Activated naive CD8-positive, alpha-beta T cell treated with anti-CD3 and anti-CD28 coated beads, Interleukin-2, amount 10 ng/mL, durations not matched to agents 7 days and 5 days (primary cell): ENCODE data around the gene RNU6-1. TPM values are rescaled to one million over a fixed set of nuclear protein-coding genes. Genes with fewer than 3 reads are reported as not detected.

Experiments
- ATAC-seq: fragments of 150-1000 bp; cut with Tn5 transposase; one replicate; pipeline ENCODE4 v1.10.0; 2021; ENCODE audit warnings: low read depth, moderate library complexity
- POLR2A ChIA-PET: fragments of 350-600 bp; sonication (Branson Sonifier 250); formaldehyde crosslinking; loops from one replicate; lab custom pipeline; 2021; ENCODE audit warnings: antibody characterized with exemption; lab: Charles Lee
- DNase-seq: peaks from one replicate; pipeline ENCODE4 v3.0.0; 2021
- H3K27ac Mint-ChIP-seq: one replicate; pipeline ENCODE4 v1.8.0; 2022; ENCODE audit warnings: mild to moderate bottlenecking, mixed read lengths
- H3K27me3 Mint-ChIP-seq: one replicate; pipeline ENCODE4 v1.8.0; 2022; ENCODE audit warnings: mild to moderate bottlenecking, moderate library complexity, mixed read lengths
- H3K36me3 Mint-ChIP-seq: one replicate; pipeline ENCODE4 v1.8.0; 2021; ENCODE audit warnings: mild to moderate bottlenecking, mixed read lengths
- H3K4me1 Mint-ChIP-seq: one replicate; pipeline ENCODE4 v1.8.0; 2021; ENCODE audit warnings: mixed read lengths
- H3K4me3 Mint-ChIP-seq: one replicate; pipeline ENCODE4 v1.8.0; 2022; ENCODE audit warnings: mild to moderate bottlenecking, moderate library complexity, mixed read lengths
- H3K9me3 Mint-ChIP-seq: one replicate; pipeline ENCODE4 v1.8.0; 2021; ENCODE audit warnings: mixed read lengths
- total RNA-seq, 2 experiments: library from RNA; stranded (reverse); gene quantifications; one replicate each; pipeline ENCODE4 v1.2.3, GENCODE V29; 2021

The RNU6-1 gene
- total RNA-seq, 2 experiments from 2014 or later: not detected

GRCh38 chr15:67819636-67820035, 20.2 kb downstream of the RNU6-1 start:
- DNase-seq (no peak), ATAC-seq (no peak)
- Mint-ChIP-seq H3K9me3 (no peaks in the 10 kb centered on the region), H3K4me1 (peaks cover 16% of the 10 kb centered on the region), H3K4me3 (no peak overlapping the region), H3K36me3 (no peaks in the 10 kb centered on the region), H3K27me3 (peaks cover 70% of the 10 kb centered on the region), H3K27ac (no peak overlapping the region)
- POLR2A ChIA-PET: no interaction called here

DNA sequence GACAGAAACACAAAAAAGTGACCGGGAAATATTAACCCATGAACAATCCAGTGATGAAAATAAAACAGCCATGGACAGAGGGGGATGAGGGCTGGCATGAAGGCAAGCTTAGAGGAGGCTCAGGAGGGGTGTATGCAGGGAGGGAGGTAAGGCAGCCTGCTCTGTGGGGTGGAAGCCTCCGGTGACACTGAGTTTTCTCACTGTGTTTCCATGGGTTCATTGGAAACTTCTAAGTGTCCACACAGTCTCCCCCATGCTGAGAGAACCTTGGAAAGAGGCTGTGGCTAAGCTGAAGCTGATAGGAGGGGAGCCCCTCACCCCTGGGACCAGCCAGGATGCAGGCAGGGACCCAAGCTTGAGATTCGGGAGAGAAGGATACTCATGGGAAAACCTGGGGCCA, 21.4 kb downstream of the RNU6-1 start:
- H3K27me3 Mint-ChIP-seq: peaks cover 59% of the 10 kb centered on the region
- H3K4me3 Mint-ChIP-seq: no peak overlapping the region
- no peaks in the 10 kb centered on the region for H3K36me3 Mint-ChIP-seq
- H3K4me1 Mint-ChIP-seq: peaks cover 9% of the 10 kb centered on the region
- POLR2A ChIA-PET: interaction anchor here (0.6 kb wide), 1 partner anchor 45 kb away, joined by 4 read pairs; no protein-coding TSS in a partner anchor
- no peak for ATAC-seq
- H3K9me3 Mint-ChIP-seq: no peaks in the 10 kb centered on the region
- no peak overlapping the region for H3K27ac Mint-ChIP-seq
- DNase-seq: no peak

DNA sequence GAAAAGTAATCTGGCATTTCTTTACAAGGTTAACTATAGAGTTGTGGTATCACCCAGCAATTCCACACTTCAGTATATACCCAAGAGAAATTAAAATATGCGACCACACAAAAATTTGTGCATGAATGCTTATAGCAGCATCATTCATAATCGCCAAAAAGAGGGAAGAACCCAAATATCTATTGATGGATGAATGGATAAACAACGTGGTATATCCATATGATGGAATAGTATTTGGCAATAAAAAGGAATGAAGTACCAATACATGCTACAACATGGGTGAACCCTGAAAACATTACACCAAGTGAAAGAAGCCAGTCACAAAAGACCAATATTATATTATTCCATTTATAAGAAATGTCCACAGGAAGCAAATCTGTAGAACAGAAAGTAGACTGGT, 23.2 kb downstream of the RNU6-1 start:
- Mint-ChIP-seq H3K36me3 (no peaks in the 10 kb centered on the region), H3K27me3 (peaks cover 48% of the 10 kb centered on the region)

GRCh38 chr15:67815036-67815592, 24.7 kb downstream of the RNU6-1 start:
- Mint-ChIP-seq H3K27me3 (peaks cover 32% of the 10 kb centered on the region), H3K4me1 (peaks cover 4% of the 10 kb centered on the region), H3K27ac (no peak overlapping the region), H3K36me3 (no peaks in the 10 kb centered on the region), H3K4me3 (no peak overlapping the region), H3K9me3 (no peaks in the 10 kb centered on the region)
- DNase-seq: no peak
- no peak for ATAC-seq
- POLR2A ChIA-PET: no interaction called here

More for the DNA sequence above, 23.2 kb downstream of the RNU6-1 start:
- Mint-ChIP-seq H3K9me3 (no peaks in the 10 kb centered on the region), H3K4me3 (no peak overlapping the region), H3K27ac (no peak overlapping the region), H3K4me1 (peaks cover 9% of the 10 kb centered on the region)
- no peak for ATAC-seq
- no peak for DNase-seq
- POLR2A ChIA-PET: no interaction called here

GRCh38 chr15:67813104-67813634, 26.7 kb downstream of the RNU6-1 start:
- H3K36me3 Mint-ChIP-seq: no peaks in the 10 kb centered on the region
- no peak for DNase-seq
- no peak overlapping the region for H3K4me3 Mint-ChIP-seq
- POLR2A ChIA-PET: no interaction called here
- no peaks in the 10 kb centered on the region for H3K9me3 Mint-ChIP-seq
- ATAC-seq: no peak
- H3K4me1 Mint-ChIP-seq: peaks cover 4% of the 10 kb centered on the region
- peaks cover 15% of the 10 kb centered on the region for H3K27me3 Mint-ChIP-seq
- H3K27ac Mint-ChIP-seq: no peak overlapping the region

DNA sequence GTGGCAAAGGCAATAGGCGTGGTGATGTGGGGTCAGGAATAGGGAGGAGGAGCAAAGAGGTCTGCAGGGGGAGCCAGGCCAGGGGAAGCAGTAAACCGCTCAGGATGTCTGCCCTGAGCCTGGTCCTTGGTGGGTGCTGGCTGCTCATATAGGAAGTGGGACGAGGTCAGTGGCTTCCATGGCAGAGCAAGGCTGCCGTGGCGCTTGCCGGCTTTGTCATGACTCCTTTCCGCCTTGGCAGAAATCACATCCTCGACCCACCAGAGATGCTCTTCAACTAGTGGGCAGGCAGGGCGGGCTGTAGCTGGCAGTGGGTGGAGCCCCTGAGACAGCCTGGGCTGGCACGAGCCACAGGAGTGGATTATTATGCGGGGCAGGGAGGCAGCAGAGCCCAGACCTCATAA, 27.6 kb downstream of the RNU6-1 start:
- H3K4me3 Mint-ChIP-seq: no peak overlapping the region
- H3K36me3 Mint-ChIP-seq: no peaks in the 10 kb centered on the region
- POLR2A ChIA-PET: interaction anchor here (0.6 kb wide), 1 partner anchor 530 kb away, joined by 3 read pairs; no protein-coding TSS in a partner anchor
- peaks cover 4% of the 10 kb centered on the region for H3K4me1 Mint-ChIP-seq
- H3K27ac Mint-ChIP-seq: no peak overlapping the region
- peaks cover 11% of the 10 kb centered on the region for H3K27me3 Mint-ChIP-seq
- DNase-seq: no peak
- peak; percentile 14 for ATAC-seq
- no peaks in the 10 kb centered on the region for H3K9me3 Mint-ChIP-seq

DNA sequence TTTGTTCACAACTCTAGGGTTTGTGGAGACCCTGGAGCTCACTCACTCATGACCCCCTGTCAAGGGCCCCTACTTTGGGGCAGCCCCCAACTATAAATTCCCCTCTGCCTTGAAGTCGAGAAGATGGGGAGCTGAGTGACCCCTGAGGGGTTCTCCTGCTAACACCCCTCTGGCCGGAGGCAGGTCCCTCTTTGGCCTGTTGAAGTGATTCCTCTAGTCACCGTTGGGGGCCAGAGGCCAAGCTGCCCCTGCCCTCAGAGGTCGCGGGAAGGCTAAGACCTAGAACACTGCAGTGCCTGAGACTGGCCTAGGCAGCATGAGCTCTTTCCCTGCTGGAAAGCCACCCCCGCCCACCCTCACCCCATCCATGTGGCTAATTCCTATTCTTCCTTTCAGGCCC, 30.0 kb downstream of the RNU6-1 start:
- Mint-ChIP-seq H3K9me3 (no peaks in the 10 kb centered on the region), H3K36me3 (no peaks in the 10 kb centered on the region), H3K4me1 (peaks cover 4% of the 10 kb centered on the region), H3K27me3 (peaks cover 2% of the 10 kb centered on the region), H3K27ac (no peak overlapping the region), H3K4me3 (no peak overlapping the region)
- POLR2A ChIA-PET: interaction anchor here (0.5 to 0.6 kb wide), 2 partner anchors 79 to 1213 kb away, joined by 3 to 6 read pairs; no protein-coding TSS in a partner anchor
- DNase-seq (no peak), ATAC-seq (no peak)

DNA sequence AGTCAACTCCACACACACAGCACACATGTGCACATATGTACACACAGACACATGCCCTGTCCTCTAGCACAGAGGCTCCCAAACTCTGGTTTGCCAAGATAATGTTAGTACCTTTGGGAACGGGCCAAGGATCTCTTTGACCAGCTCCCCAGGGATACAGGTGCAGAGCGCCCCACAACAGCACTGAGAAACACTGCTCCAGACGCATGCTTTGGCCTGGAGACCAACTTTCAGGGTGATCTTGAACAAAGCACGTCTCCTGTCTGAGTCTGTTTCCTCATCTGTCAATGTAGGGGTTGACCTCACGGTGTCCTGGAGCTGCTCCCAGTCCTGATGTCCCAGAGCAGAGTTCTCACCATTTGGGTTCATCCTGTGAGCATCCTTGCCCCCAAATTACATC, 30.4 kb downstream of the RNU6-1 start:
- Mint-ChIP-seq H3K4me1 (peaks cover 4% of the 10 kb centered on the region), H3K9me3 (no peaks in the 10 kb centered on the region), H3K36me3 (no peaks in the 10 kb centered on the region), H3K27me3 (peaks cover 2% of the 10 kb centered on the region), H3K4me3 (no peak overlapping the region), H3K27ac (no peak overlapping the region)
- POLR2A ChIA-PET: interaction anchor here (0.5 kb wide), 1 partner anchor 1213 kb away, joined by 3 read pairs; no protein-coding TSS in a partner anchor
- ATAC-seq (no peak), DNase-seq (no peak)

- Mint-ChIP-seq H3K9me3 (no peaks in the 10 kb centered on the region), H3K27me3 (peaks cover 2% of the 10 kb centered on the region), H3K4me3 (no peak overlapping the region), H3K27ac (no peak overlapping the region), H3K36me3 (no peaks in the 10 kb centered on the region), H3K4me1 (peaks cover 4% of the 10 kb centered on the region)
- ATAC-seq: no peak
- POLR2A ChIA-PET: no interaction called here
- DNase-seq: no peak
These were observed 31.0 kb downstream of the RNU6-1 start for GRCh38 chr15:67808821-67809220.

DNA sequence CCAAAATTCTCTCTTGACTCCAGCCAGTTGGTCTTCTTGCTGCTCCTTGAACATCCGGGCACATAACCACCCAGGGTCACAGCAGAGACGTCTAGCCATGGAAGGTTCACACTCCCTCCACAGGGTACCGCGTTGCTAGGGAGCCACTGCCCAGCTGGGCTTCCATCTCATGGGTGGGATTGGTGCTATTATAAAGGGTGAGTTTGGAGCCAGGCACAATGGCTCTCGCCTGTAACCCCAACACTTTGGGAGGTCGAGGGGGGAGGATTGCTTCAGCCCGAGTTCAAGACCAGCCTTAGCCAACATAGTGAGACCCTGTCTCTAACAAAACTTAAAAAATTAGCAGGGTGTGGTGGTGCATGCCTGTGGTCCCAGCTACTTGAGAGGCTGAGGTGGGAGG, 32.0 kb downstream of the RNU6-1 start:
- Mint-ChIP-seq H3K27me3 (peaks cover under 1% of the 10 kb centered on the region), H3K4me3 (no peak overlapping the region), H3K27ac (no peak overlapping the region), H3K36me3 (no peaks in the 10 kb centered on the region), H3K9me3 (no peaks in the 10 kb centered on the region), H3K4me1 (peaks cover 4% of the 10 kb centered on the region)
- DNase-seq (no peak), ATAC-seq (no peak)
- POLR2A ChIA-PET: no interaction called here

DNA sequence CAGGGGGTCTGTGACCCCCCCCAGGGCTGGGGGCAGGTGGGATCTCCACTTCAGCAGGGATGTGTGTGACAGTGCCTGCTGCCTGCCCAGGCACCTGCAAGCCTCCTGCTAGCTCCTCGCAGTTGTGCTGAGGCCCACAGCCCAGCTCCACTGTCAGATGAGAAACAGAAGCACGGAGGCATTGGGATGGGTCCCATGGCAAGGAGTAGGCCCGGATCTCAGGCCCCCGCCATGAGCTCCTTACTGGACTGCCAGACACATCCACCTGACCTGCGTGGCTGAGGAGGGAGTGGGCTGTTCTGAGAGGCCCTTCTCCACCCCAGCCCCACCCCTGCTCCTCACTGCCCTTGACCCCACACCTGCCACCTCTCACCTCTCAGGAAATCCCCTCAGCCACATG, 32.7 kb downstream of the RNU6-1 start:
- no peak for ATAC-seq
- POLR2A ChIA-PET: no interaction called here
- H3K4me1 Mint-ChIP-seq: peaks cover 2% of the 10 kb centered on the region
- no peak overlapping the region for H3K27ac Mint-ChIP-seq
- H3K4me3 Mint-ChIP-seq: no peak overlapping the region
- no peaks in the 10 kb centered on the region for H3K9me3 Mint-ChIP-seq
- H3K36me3 Mint-ChIP-seq: no peaks in the 10 kb centered on the region
- DNase-seq: no peak
- no peaks in the 10 kb centered on the region for H3K27me3 Mint-ChIP-seq

DNA sequence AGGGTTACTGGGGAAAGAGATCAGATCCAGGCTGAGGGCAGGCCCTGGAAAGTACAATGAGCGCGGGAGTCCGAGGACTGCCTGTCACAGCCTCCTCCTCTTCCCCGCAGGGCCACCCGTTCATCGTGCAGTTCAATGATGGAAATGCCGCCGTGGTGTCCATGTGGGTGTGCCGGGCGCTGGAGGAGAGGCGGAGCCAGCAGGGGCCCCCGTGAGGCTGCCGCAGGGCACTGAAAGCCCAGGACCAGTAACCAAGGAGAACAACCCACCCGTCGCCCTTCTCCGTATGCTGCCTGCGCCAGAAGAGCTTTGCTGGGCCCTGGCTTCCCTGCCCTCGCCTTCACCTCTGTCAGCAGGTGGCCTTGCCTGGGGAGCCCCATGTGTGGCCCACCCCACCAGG, 33.3 kb downstream of the RNU6-1 start:
- DNase-seq (no peak), ATAC-seq (no peak)
- no peaks in the 10 kb centered on the region for H3K36me3 Mint-ChIP-seq
- no peaks in the 10 kb centered on the region for H3K9me3 Mint-ChIP-seq
- H3K4me1 Mint-ChIP-seq: no peaks in the 10 kb centered on the region
- no peak overlapping the region for H3K4me3 Mint-ChIP-seq
- no peaks in the 10 kb centered on the region for H3K27me3 Mint-ChIP-seq
- POLR2A ChIA-PET: no interaction called here
- H3K27ac Mint-ChIP-seq: no peak overlapping the region

DNA sequence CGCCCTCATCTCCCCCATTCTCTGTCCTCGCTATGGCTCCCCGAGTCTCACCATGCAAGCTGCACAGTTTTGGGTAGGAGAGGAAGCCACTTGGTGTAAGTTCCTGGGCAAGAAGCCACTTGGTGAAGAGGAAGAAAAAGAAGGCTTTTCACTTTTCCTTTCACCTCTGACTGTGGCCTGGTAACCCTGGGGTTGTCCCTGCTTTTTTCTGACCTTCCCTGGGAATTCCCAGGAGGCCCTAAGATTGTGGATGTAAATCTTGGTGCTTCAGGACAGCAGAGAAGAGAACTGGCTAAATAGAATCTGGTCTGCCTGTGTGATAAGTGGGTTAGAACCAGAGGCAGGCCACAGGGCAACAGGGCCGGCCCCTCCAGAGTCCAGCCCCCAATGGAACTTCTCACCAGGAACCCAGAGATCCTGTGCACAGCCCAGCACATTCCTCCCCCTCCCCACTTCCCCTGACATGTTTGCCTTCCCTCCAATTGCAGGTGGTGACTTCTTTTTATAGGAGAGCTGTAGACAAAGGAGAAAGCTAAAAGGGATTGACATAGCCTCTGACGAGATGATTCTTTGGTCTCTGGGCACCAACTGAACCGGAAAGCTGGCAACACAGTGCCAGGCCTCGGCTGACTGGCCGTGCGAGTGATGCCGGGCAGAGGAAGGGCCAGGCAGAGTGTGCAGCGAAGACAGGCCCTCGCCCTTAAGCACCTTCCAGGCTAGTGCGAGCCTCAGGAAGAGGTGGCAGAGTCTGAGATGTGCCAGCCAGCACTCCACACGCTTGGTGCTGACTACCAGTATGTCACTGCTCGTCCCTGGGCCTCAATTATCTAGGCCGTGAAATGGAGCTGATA, 34.0 kb downstream of the RNU6-1 start:
- H3K4me3 Mint-ChIP-seq: no peak overlapping the region
- no peaks in the 10 kb centered on the region for H3K9me3 Mint-ChIP-seq
- H3K36me3 Mint-ChIP-seq: no peaks in the 10 kb centered on the region
- ATAC-seq (no peak), DNase-seq (no peak)
- POLR2A ChIA-PET: no interaction called here
- no peak overlapping the region for H3K27ac Mint-ChIP-seq
- H3K27me3 Mint-ChIP-seq: no peaks in the 10 kb centered on the region
- H3K4me1 Mint-ChIP-seq: no peaks in the 10 kb centered on the region
